ENCODE measurements around the gene SULT4A1. TPM values are rescaled to one million over a fixed set of nuclear protein-coding genes. Genes with fewer than 3 reads are reported as not detected.

SULT4A1 gene
- total RNA-seq, 1 donor from 2014 or later: 5.9 TPM

- no peaks in the 10 kb centered on the region for H3K79me2 ChIP-seq (ENCODE audit: insufficient read depth, low read length)
- H3K36me3 Mint-ChIP-seq (ENCODE audit: low read depth, unreplicated experiment): peaks cover 2% of the 10 kb centered on the region
- H3K9me3 ChIP-seq (ENCODE audit: insufficient read depth, low read depth, low read length): no peaks in the 10 kb centered on the region
- no peak overlapping the region for H3K4me3 Mint-ChIP-seq (ENCODE audit: unreplicated experiment)
- no peak overlapping the region for H3K27ac ChIP-seq (ENCODE audit: low read depth, low read length)
- DNase-seq (ENCODE audit: low read depth): no peak
- peaks cover 45% of the 10 kb centered on the region for H3K27me3 Mint-ChIP-seq (ENCODE audit: low read depth, unreplicated experiment)
- H3K27ac Mint-ChIP-seq (ENCODE audit: unreplicated experiment): no peak overlapping the region
- no peaks in the 10 kb centered on the region for H3K4me1 Mint-ChIP-seq (ENCODE audit: low read depth, unreplicated experiment)
- no peak for TF ChIP-seq EZH2 (IDR thresholded peaks at IDR 0.05; ENCODE audit: insufficient read depth, low read length)
- TF ChIP-seq, protein P1, sequence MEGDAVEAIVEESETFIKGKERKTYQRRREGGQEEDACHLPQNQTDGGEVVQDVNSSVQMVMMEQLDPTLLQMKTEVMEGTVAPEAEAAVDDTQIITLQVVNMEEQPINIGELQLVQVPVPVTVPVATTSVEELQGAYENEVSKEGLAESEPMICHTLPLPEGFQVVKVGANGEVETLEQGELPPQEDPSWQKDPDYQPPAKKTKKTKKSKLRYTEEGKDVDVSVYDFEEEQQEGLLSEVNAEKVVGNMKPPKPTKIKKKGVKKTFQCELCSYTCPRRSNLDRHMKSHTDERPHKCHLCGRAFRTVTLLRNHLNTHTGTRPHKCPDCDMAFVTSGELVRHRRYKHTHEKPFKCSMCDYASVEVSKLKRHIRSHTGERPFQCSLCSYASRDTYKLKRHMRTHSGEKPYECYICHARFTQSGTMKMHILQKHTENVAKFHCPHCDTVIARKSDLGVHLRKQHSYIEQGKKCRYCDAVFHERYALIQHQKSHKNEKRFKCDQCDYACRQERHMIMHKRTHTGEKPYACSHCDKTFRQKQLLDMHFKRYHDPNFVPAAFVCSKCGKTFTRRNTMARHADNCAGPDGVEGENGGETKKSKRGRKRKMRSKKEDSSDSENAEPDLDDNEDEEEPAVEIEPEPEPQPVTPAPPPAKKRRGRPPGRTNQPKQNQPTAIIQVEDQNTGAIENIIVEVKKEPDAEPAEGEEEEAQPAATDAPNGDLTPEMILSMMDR (IDR thresholded peaks at IDR 0.05; ENCODE audit: insufficient read depth, low read depth, low read length): no peak
- H2AFZ ChIP-seq (ENCODE audit: low read depth, low read length): no peak overlapping the region
- H3K27me3 ChIP-seq (ENCODE audit: insufficient read depth, low read length): peaks cover 8% of the 10 kb centered on the region
- peaks cover under 1% of the 10 kb centered on the region for H3K9me3 Mint-ChIP-seq (ENCODE audit: unreplicated experiment)
- no peak overlapping the region for H3K4me3 ChIP-seq (ENCODE audit: insufficient read depth, low read depth, low read length)
- H3K9ac ChIP-seq (ENCODE audit: low read length): no peak overlapping the region
- no peaks in the 10 kb centered on the region for H3K4me1 ChIP-seq (ENCODE audit: insufficient read depth, low read length)
- no peak for FAIRE-seq
- no peaks in the 10 kb centered on the region for H4K20me1 ChIP-seq (ENCODE audit: insufficient read depth, low read length)
- no peaks in the 10 kb centered on the region for H3K36me3 ChIP-seq (ENCODE audit: insufficient read depth, low read length)
- H3K4me2 ChIP-seq (ENCODE audit: low read length): no peak overlapping the region
These were observed 17.7 kb upstream of the SULT4A1 start for GRCh38 chr22:43879901-43880540.

- H3K4me2 ChIP-seq (ENCODE audit: low read length): no peak overlapping the region
- no peaks in the 10 kb centered on the region for H3K9me3 ChIP-seq (ENCODE audit: insufficient read depth, low read depth, low read length)
- Mint-ChIP-seq H3K27me3 (ENCODE audit: low read depth, unreplicated experiment) (peaks cover 54% of the 10 kb centered on the region), H3K36me3 (ENCODE audit: low read depth, unreplicated experiment) (peaks cover 2% of the 10 kb centered on the region), H3K4me3 (ENCODE audit: unreplicated experiment) (no peak overlapping the region), H3K9me3 (ENCODE audit: unreplicated experiment) (peaks cover 5% of the 10 kb centered on the region), H3K27ac (ENCODE audit: unreplicated experiment) (no peak overlapping the region), H3K4me1 (ENCODE audit: low read depth, unreplicated experiment) (no peaks in the 10 kb centered on the region)
- no peak overlapping the region for H2AFZ ChIP-seq (ENCODE audit: low read depth, low read length)
- no peak for TF ChIP-seq EZH2 (IDR thresholded peaks at IDR 0.05; ENCODE audit: insufficient read depth, low read length)
- TF ChIP-seq, protein P1 (IDR thresholded peaks at IDR 0.05; ENCODE audit: insufficient read depth, low read depth, low read length): no peak
- no peak overlapping the region for H3K27ac ChIP-seq (ENCODE audit: low read depth, low read length)
- peaks cover 8% of the 10 kb centered on the region for H3K27me3 ChIP-seq (ENCODE audit: insufficient read depth, low read length)
- H3K4me1 ChIP-seq (ENCODE audit: insufficient read depth, low read length): no peaks in the 10 kb centered on the region
- FAIRE-seq (no peak), DNase-seq (ENCODE audit: low read depth) (no peak)
- H3K36me3 ChIP-seq (ENCODE audit: insufficient read depth, low read length): no peaks in the 10 kb centered on the region
- H3K79me2 ChIP-seq (ENCODE audit: insufficient read depth, low read length): no peaks in the 10 kb centered on the region
- H3K9ac ChIP-seq (ENCODE audit: low read length): no peak overlapping the region
- H4K20me1 ChIP-seq (ENCODE audit: insufficient read depth, low read length): no peaks in the 10 kb centered on the region
- no peak overlapping the region for H3K4me3 ChIP-seq (ENCODE audit: insufficient read depth, low read depth, low read length)
These were observed 16.7 kb upstream of the SULT4A1 start for GRCh38 chr22:43878831-43879550.
